ENCODE measurements around the gene ZNF593OS.

Gene ZNF593OS

DNA sequence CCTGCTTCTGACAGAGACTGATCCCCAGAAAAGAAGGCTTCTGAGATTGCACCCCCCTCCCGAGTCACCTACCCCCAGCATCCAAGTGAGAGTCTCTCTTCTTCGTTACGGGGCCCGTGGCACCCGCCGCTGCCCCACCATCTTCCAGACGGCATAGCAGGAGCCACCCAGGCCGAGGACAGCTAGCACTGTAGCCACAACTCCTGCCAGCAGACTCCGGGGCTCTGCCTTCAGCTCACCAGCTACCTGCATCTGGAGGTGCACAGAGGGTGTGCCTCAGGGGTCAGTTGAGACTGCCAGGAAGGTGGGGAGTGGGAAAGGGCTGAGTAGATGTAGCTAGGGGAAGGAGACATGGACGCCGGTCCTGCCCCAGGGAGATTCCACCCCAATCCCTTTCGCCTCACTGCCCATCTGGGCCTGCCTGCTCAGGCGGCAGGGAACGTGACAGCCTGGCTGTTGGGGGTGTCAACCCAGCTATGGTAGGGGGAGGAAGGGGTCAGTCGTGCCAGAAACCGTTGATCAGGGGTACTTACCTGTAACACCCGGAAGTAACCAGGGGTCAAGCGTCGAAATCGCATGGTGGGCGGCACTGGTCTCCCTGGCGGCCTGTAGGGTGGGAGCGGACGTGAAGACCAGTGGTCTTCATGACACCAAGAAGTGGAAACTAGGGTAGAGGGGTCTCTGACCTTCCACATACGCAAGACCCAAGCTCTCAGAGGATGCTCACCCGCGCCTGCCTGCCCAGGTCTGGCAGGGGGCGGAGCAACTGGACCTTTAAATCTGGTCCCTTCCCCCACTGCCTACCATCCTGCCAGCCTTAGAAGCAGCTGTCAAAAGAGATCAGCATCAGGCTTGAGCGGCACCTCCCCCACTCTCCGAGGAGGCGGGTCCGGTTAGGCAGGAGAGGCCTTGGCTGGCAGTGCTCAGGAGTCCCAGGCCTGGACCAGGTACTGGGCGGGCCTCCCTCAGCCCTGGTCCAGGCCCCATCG is at the start of gene ZNF593OS:
ZNF593OS (minus strand) TSS at position 749 of the 989 bp plus-strand sequence; CDS start at position 578, 171 bp downstream.
- no peak for DNase-seq (ENCODE audit: low read depth in 3 of 3)

DNA sequence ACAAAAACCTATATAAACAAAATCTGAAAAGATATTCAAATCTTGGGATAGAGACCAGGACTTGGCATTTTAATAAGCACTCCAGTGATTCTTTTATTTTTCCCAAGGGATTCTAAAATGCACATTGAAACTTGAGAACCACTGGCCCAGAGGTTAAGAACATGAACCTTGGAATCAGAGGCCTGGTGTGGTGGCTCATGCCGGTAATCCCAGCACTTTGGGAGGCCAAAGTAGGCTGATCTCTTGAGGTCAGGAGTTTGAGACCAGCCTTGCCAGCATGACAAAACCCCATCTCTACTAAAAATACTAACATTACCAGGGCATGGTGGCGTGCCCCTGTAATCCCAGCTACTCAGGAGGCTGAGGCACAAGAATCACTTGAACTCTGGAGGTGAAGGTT is 49.5 kb upstream of the ZNF593OS start:
- no peak for DNase-seq (ENCODE audit: low read depth in 3 of 3)

GRCh38 chr1:26220199-26220912 is 48.7 kb upstream of the ZNF593OS start:
- no peak for DNase-seq (ENCODE audit: low read depth in 3 of 3)

DNA sequence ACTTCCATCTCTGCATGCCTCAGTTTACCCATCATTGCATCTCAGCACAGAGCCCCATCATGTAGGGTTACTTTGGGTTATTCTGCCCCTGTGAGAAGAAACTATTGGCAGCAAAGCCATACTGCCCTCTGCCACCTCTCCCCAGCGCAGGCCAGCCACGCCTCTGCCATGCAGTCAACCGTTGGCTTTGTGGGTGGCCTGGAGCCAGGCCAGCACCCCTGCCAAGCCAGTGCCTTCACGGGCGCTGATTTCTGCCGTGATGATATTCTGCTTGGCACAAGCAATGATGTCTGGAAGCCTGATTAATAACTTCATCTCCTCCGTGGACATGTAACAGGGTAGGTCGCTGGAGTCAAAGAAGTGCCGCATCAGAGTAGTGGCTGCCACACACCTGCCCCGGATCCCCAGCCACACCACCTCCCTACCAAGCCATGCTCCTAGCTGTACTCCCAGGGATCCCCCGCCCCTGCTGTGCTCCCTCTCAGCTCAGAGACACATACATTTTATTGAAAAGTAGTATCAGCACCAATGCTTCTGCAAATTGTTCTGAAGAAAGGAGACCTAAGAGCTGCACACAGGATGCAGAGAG is 47.4 kb upstream of the ZNF593OS start:
- no peak for DNase-seq (ENCODE audit: low read depth in 3 of 3)

GRCh38 chr1:26215246-26215645 is 43.6 kb upstream of the ZNF593OS start:
- no peak for DNase-seq (ENCODE audit: low read depth in 3 of 3)

GRCh38 chr1:26213335-26213905 is 41.8 kb upstream of the ZNF593OS start:
- DNase-seq (ENCODE audit: low read depth in 3 of 3) = no peak

DNA sequence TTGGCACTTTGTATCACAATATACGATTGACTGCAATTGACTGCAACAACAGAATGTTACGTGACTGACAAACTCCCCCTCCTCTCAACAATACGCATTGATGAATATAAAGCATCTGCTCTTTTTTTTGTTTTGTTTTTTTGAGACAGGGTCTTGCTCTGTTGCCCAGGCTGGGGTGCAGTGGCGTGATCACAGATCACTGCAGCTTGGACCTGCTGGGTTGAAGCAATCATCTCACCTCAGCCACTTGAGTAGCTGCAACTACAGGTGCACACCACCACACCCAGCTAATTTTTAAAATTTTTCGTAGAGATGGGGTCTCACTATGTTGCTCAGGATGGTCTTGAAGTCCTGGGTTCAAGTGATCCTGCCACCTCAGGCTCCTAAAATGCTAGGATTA is 41.1 kb upstream of the ZNF593OS start:
- DNase-seq (ENCODE audit: low read depth in 3 of 3) = no peak

DNA sequence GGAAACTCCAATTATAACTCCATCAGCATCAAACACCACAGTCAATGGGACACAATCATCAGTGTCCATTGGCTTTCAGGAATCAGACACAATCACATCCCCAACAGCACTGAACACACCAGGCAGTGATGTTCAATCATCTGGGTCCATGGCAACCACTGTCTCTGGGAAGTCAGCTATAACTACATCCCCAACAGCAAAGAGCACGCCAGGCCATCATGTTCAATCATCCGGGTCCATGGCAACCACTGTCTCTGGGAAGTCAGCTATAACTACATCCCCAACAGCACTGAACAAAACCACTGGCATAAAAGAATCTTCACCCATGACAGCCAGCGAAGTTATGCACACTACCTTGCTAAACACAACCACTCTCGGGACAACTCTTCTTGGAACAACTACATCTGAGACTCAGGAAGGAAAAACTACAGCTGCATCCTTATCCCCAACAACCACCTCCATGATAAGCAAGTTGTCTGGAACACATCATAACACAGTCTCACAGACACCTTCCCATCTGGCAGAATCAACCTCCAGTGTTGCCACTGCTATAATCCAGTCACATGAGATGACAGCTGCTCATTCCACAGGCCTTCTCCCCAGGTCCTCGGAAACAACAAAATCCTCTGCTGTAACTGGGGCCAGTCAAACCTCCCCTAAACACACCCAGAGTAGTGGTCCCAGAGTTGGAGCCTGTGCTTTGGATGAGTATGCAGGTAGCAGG is 38.7 kb upstream of the ZNF593OS start:
- no peak for DNase-seq (ENCODE audit: low read depth in 3 of 3)

DNA sequence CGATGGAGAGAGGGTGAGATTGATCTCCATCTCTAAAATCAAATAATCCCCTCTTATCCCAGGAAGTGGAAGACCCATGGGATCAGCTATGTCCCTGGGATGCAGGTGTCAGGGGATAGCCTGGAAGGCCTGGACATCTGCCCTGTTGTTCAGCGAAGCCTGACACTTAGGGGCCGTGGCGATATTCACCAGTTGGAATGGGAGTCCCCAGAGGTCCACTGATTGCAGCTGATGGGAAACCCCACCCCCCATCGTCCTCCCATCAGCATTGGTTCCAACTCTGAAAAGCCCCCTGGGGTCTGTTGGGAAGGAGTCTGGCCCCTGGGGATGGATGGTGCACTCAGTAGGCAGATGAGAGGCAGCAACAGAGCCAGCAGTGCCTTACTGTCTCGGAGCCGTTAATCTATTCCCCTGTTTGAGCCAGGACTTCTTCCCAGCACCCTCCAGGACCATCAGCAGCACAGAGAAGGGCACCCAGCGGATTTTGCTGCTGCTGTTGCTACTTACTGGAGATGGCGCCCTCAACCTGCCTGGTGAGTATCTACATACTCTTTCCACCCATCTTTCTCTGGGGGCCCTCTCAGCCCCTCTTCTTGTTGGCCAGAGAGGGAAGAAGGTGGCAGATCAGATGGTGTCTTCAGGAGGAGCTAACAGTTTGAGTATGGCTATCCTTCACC is 32.1 kb upstream of the ZNF593OS start:
- DNase-seq (ENCODE audit: low read depth in 3 of 3) = no peak

GRCh38 chr1:26200413-26200812 is 28.8 kb upstream of the ZNF593OS start:
- DNase-seq (ENCODE audit: low read depth in 3 of 3) = no peak

GRCh38 chr1:26197813-26198212 is 26.2 kb upstream of the ZNF593OS start:
- no peak for DNase-seq (ENCODE audit: low read depth in 3 of 3)

DNA sequence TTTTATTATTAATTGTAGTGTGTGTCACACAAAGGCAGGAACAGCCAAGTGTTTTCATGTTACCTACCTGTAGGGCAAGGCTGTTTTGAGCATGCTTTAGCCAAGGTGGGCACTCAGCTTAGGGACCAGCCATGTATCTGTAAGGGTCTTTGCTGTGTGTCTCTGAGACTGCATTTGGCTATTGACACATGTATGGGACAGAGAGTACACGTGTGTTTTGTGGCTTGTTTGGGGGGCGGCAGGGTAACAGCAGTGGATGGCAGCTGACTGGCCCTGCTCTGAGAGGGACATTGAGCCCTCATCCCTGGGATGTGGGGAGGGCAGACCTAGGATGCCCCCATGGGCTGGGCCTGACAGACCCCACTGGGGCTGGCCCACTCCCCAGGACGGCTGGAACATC is 25.7 kb upstream of the ZNF593OS start:
- DNase-seq (ENCODE audit: low read depth in 3 of 3) = no peak

DNA sequence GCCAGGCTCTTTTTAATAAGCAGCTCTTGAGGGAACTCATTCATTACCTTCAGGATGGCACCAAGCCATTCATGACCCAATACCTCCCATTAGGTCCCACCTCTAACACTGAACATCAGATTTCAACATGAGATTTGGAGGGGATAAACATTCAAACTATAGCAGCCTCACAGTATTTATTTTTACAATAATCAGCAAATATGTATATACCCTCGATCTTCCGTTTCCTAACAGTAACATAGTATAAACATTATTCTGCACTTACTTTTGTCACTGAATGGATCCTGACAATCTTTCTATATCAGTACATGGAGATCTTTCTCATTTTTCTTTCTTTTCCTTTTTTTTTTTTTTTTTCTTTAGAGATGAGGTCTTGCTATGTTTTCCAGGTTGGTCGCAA is 24.2 kb upstream of the ZNF593OS start:
- no peak for DNase-seq (ENCODE audit: low read depth in 3 of 3)

DNA sequence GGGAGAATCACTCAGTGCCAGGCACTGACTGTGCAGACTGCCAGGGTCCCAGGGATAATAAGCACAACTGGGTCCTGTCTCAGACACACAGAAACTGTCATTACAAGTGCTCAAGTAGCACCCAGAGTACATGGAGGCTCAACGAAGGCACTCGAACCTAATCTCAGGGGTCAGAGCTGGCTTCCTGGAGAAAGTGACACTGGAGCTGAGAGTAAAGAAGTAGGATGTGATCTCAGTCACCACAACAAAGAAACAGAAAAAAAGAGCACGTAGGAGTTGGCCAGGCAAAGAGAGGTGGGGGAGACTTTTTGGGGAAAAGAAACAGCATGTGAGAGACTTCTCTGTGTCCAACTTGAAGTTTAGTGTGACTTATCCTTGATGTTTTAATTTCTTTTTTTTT is 20.1 kb upstream of the ZNF593OS start:
- peak in 1 of 3 experiments; percentile 19 for DNase-seq (ENCODE audit: low read depth in 3 of 3)

GRCh38 chr1:26190373-26190987 is 18.8 kb upstream of the ZNF593OS start, which contains the start of gene CATSPER4:
CATSPER4 (plus strand) TSS chr1:26190602; CDS start chr1:26190628, 26 bp downstream.
- DNase-seq (ENCODE audit: low read depth in 3 of 3) = no peak

DNA sequence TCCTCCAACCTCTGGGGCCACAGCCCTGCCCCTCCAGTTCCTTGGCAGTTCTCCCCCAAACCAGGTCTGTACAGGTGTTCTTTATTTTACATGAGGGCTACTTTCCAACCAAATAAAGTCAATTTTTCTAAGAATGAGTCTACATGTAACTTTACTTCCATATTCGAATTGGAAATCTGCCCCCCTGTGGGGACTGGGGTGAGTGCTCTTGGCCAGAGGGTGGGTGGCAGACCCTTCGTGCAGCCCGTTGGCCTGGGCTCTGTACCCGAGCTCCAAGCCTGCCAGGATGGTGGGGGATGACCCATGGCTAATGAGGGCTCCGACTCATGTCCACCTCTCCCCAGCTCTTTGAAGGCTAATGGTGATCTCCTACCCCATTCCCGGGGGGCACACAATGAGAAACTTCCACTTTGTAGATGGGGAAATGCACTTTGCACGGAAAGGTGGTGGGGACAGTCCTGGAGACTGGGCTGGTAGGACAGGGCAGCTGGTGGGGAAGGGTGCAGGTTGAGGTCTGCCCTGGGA is 18.2 kb upstream of the ZNF593OS start:
- DNase-seq (ENCODE audit: low read depth in 3 of 3) = no peak

GRCh38 chr1:26189331-26189730 is 17.7 kb upstream of the ZNF593OS start:
- no peak for DNase-seq (ENCODE audit: low read depth in 3 of 3)

DNA sequence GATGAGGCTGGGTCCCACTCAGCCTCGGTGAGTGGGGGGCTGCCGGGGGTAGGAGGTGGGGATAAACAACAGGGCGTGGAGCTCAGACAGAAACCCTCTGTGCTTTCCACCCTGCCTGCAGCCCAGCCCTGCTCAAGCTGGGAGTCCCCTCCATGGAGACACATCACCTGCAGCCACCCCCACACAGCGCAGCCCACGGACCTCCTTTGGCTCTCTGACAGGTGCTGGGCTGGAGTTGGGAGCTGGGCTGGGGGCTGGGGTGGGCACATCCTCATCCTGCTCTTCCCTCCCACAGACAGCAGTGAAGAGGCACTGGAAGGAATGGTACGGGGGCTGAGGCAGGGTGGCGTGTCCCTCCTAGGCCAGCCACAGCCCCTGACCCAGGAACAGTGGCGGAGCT is 16.8 kb upstream of the ZNF593OS start:
- no peak for DNase-seq (ENCODE audit: low read depth in 3 of 3)

DNA sequence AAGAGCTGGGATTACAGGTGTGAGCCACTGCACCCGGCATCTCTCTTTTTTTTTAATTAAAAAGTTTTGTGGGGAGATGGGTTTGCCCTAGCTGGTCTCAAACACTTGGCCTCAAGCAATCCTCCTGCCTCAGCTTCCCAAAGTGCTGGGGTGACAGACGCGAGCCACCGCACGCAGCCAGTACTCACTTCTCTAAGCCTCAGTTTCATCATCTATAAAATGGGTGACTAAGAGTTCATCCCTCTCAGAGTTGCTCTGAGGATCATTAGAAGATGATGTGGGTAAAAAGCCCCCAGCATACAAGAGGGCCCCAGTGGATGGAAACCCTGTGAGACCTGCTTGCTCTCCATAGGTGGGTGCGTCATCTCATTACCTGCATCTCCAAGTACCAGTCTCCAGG is 16.2 kb upstream of the ZNF593OS start:
- no peak for DNase-seq (ENCODE audit: low read depth in 3 of 3)

DNA sequence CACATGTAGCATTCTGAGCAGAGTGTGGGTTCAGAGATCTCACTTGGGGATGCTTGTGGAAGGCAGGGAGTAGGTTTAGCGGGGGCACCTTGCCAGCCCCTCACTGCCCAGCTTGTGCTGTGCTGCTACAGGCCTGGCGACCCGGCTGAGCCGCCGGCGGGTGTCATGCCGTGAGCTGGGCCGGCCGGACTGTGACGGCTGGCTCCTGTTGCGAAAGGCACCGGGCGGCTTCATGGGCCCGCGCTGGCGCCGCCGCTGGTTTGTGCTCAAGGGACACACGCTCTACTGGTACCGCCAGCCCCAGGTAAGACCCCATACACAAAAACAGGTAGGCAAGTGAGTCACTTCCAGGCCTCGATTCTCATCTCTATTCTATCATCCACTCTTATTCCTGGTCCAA is 13.3 kb upstream of the ZNF593OS start:
- no peak for DNase-seq (ENCODE audit: low read depth in 3 of 3)

Data from stimulated activated CD4-positive, alpha-beta T cell treated with anti-CD3 and anti-CD28 coated beads, TNF-alpha, amount 100 ng/mL, for 24 hours (primary cell).